ACC112 (cell line): ENCODE results near the gene IMMP2L.

Source experiments
- H2AFZ ChIP-seq: fragments of 200-600 bp; sonication (generic); one replicate; pipeline ENCODE4 v1.6.0; 2017; ENCODE audit warnings: antibody characterized with exemption, low read length; ENCODE audit not compliant: unreplicated experiment
- H3K27ac ChIP-seq: fragments of 200-600 bp; sonication (generic); 2 replicates; pipeline ENCODE4 v1.5.1; 2014; ENCODE audit warnings: low read depth, mild to moderate bottlenecking, antibody characterized with exemption, low read length, moderate library complexity
- H3K27me3 ChIP-seq: fragments of 200-600 bp; sonication (generic); 2 replicates; pipeline ENCODE4 v1.6.1; 2014; ENCODE audit warnings: mild to moderate bottlenecking, antibody characterized with exemption, low read length, moderate library complexity, mixed read lengths; ENCODE audit not compliant: insufficient read depth
- H3K36me3 ChIP-seq: fragments of 200-600 bp; sonication (generic); 2 replicates; pipeline ENCODE4 v1.6.1; 2016; ENCODE audit warnings: mild to moderate bottlenecking, antibody characterized with exemption, low read length, moderate library complexity, mixed read lengths; ENCODE audit not compliant: insufficient read depth
- H3K4me1 ChIP-seq: fragments of 200-600 bp; sonication (generic); one replicate; pipeline ENCODE4 v1.6.1; 2016; ENCODE audit warnings: low read length, mixed read lengths; ENCODE audit not compliant: insufficient read depth, unreplicated experiment, control insufficient read depth
- H3K4me3 ChIP-seq: fragments of 200-600 bp; sonication (generic); 2 replicates; pipeline ENCODE4 v1.5.1; 2014; ENCODE audit warnings: mild to moderate bottlenecking, low read depth, low read length
- H3K79me2 ChIP-seq: fragments of 200-600 bp; sonication (generic); one replicate; pipeline ENCODE4 v1.6.0; 2016; ENCODE audit warnings: low read length; ENCODE audit not compliant: control insufficient read depth, unreplicated experiment, insufficient read depth

Gene IMMP2L

GRCh38 chr7:111486472-111487142 is 75.7 kb downstream of the IMMP2L start:
- Histone ChIP-seq H3K4me1 (no peaks in the 10 kb centered on the region), H3K36me3 (no peaks in the 10 kb centered on the region), H2AFZ (no peak overlapping the region)

GRCh38 chr7:111485701-111486380 is 76.5 kb downstream of the IMMP2L start:
- Histone ChIP-seq H2AFZ (no peak overlapping the region), H3K27me3 (no peaks in the 10 kb centered on the region), H3K27ac (no peak overlapping the region), H3K4me1 (no peaks in the 10 kb centered on the region), H3K4me3 (no peak overlapping the region), H3K79me2 (no peaks in the 10 kb centered on the region), H3K36me3 (no peaks in the 10 kb centered on the region)

More at GRCh38 chr7:111486472-111487142, 75.7 kb downstream of the IMMP2L start:
- Histone ChIP-seq H3K79me2 (no peaks in the 10 kb centered on the region), H3K27me3 (no peaks in the 10 kb centered on the region), H3K27ac (no peak overlapping the region), H3K4me3 (no peak overlapping the region)

DNA sequence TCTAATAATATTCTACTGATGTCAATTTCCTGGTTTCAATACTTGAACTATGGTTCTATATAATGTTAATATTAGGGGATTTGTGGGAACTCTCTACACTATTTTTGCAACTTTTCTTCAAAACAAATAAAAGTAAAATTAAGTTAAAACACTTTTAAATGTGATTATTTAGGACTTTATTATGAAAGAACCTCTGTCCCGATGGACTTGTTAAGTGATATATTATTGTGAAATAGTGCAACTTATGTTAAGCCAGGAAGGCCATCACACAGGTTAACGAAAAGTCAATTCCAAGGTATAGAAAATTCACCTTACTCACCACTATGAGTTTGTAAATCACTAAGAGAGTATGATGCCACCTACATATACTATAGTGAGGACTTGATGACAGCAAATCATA is 79.2 kb downstream of the IMMP2L start:
- Histone ChIP-seq H3K4me3 (no peak overlapping the region), H3K27me3 (no peaks in the 10 kb centered on the region), H2AFZ (no peak overlapping the region), H3K36me3 (no peaks in the 10 kb centered on the region), H3K4me1 (no peaks in the 10 kb centered on the region), H3K27ac (no peak overlapping the region), H3K79me2 (no peaks in the 10 kb centered on the region)

DNA sequence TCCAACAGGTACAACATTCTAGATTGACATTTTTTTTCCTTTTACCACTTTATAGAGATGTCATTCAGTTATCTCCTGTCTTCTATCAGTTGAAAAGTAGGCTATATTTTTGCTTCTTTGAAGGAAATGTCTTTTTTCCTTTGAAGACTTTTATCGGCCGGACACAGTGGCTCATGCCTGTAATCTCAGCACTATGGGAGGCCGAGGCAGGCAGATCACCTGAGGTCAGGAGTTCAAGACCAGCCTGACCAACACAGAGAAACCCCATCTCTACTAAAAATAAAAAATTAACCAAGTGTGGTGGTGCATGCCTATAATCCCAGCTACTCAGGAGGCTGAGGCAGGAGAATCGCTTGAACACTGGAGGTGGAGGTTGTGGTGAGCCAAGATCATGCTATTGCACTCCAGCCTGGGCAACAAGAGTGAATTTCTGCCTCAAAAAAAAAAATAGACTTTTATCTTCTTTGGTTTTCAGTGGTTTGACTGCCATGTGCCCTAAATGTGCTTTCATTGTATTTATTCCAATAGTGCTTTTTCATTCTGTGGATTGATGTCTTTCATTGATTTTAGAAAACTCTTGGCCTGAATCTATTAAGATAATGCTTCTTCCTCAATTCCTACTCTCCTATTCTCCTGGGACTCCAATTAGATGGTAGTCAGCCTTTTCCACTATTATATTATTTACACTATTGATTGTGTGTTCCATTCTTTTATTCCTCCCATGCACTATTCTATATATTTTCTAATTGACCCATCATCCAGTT is 84.6 kb downstream of the IMMP2L start:
- Histone ChIP-seq H3K79me2 (no peaks in the 10 kb centered on the region), H3K36me3 (no peaks in the 10 kb centered on the region; the same call in 1 of the 2 replicates), H3K27ac (no peak overlapping the region), H2AFZ (no peak overlapping the region), H3K4me3 (no peak overlapping the region), H3K4me1 (no peaks in the 10 kb centered on the region), H3K27me3 (no peaks in the 10 kb centered on the region)

DNA sequence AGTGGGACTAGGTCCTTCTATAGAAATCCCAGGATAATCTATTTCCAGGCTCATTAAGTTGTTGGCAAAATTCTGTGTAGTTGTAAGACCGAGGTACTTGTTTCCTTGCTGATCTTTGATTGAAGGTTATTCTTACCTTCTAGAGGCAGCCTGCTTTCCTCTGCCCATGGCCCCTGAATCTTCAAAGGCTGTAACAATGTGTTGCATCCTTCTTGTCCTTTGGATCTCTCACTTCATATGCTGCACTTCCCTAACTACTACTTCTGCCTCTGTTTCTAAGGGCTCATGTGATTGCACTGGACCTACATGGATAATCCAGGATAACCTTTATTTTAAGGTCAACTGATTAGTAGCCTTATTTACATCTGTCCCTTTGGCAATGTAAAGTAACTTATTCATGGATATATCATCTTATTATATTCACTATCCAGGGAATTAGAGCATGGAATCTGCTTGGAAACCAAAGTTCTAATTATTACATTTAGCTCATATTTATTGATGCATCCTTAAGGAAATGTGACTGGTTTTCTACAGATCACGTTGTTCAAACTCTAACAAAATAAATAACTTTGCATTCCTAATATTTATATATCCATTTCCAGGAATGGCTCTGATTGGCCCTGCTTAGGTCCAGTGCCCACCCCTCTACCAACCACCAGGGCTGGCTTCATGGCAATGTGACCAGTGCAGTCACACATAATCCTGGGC is 85.6 kb downstream of the IMMP2L start:
- no peaks in the 10 kb centered on the region for H3K4me1 ChIP-seq
- no peak overlapping the region for H2AFZ ChIP-seq
- no peak overlapping the region for H3K4me3 ChIP-seq

DNA sequence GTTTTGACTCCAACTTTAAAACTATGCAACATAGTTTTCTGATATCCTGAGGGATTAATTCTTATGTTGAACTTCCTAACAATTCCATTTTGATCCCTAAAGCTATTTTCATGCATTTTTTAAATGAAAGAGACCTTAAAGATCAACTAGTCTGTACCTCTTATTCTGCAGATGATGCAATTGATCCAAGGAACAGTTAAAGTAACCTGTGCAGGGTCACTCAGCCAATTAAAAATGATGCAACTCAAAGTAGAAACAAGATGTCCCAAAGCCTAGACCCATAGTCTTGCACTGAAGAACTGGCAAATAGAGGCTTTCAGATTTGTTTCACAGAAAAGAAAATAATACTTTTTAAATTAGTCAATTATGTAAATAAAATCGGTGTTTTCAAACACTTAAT is 86.3 kb downstream of the IMMP2L start:
- Histone ChIP-seq H3K4me3 (no peak overlapping the region), H3K4me1 (no peaks in the 10 kb centered on the region), H2AFZ (no peak overlapping the region), H3K27ac (no peak overlapping the region), H3K36me3 (no peaks in the 10 kb centered on the region; the same call in 1 of the 2 replicates), H3K79me2 (no peaks in the 10 kb centered on the region), H3K27me3 (no peaks in the 10 kb centered on the region)

More for the DNA sequence above, 85.6 kb downstream of the IMMP2L start:
- no peaks in the 10 kb centered on the region; the same call in 1 of the 2 replicates for H3K36me3 ChIP-seq
- H3K27me3 ChIP-seq, result no peaks in the 10 kb centered on the region
- no peak overlapping the region for H3K27ac ChIP-seq
- H3K79me2 ChIP-seq, result no peaks in the 10 kb centered on the region

- no peak overlapping the region for H3K4me3 ChIP-seq
- no peak overlapping the region for H2AFZ ChIP-seq
- H3K4me1 ChIP-seq, result no peaks in the 10 kb centered on the region
- no peaks in the 10 kb centered on the region for H3K79me2 ChIP-seq
- H3K36me3 ChIP-seq, result no peaks in the 10 kb centered on the region; the same call in 1 of the 2 replicates
- no peaks in the 10 kb centered on the region for H3K27me3 ChIP-seq
- no peak overlapping the region for H3K27ac ChIP-seq
Measured at GRCh38 chr7:111475419-111475748, 86.9 kb downstream of the IMMP2L start.

DNA sequence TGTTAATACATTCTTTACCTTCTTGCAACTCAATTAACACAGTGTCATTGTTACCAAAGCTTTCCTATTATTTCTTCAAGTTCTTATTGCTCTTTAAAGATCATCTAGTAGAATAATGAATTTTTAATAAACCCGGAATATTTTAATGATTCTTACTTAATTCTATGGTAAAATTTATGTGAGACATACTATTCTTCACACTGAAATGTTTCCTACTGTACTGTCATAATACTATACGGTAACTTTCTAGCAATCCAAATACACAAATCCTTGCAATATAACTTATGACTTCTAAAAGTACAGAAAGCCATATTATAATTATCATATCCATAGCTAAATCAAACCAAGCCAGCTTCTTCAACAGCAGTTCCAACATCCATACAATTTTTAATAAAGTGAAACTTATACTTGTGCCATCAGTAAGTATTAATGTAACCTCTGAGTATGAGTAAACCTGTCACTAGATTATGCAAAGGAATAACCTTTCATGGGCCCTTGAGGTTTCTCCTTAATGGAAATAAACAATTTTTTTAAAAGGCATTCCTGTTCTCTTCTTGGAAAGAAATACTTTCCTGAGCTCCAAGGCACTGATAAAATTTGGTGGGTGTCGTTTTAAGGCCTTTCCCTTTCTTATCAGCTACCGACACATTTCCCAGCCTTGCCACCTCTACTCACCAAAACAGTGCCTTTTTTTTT is 87.4 kb downstream of the IMMP2L start:
- Histone ChIP-seq H3K27me3 (no peaks in the 10 kb centered on the region), H3K36me3 (no peaks in the 10 kb centered on the region; the same call in 1 of the 2 replicates), H3K79me2 (no peaks in the 10 kb centered on the region), H3K4me1 (no peaks in the 10 kb centered on the region), H3K27ac (no peak overlapping the region), H2AFZ (no peak overlapping the region), H3K4me3 (no peak overlapping the region)

GRCh38 chr7:111473449-111474198 is 88.7 kb downstream of the IMMP2L start:
- Histone ChIP-seq H3K79me2 (no peaks in the 10 kb centered on the region), H3K4me1 (no peaks in the 10 kb centered on the region), H2AFZ (no peak overlapping the region), H3K27ac (no peak overlapping the region), H3K4me3 (no peak overlapping the region), H3K27me3 (no peaks in the 10 kb centered on the region), H3K36me3 (no peaks in the 10 kb centered on the region; the same call in 1 of the 2 replicates)
